ENCODE data around the gene AMH.
"Not testable (repeated sequence)": the region's sequence is repeated elsewhere in the genome, so short reads cannot be mapped to it uniquely, and the experiment has no call there.

AMH gene

GRCh38 chr19:2249010-2249866 lies at the start of gene AMH:
AMH (plus strand) TSS chr19:2249323; CDS start chr19:2249333, 10 bp downstream.
- no peak for DNase-seq

GRCh38 chr19:2199861-2200623 lies 49.1 kb upstream of the AMH start:
- no peak for DNase-seq

- DNase-seq: not testable (repeated sequence)
These were observed 48.4 kb upstream of the AMH start for GRCh38 chr19:2200624-2201294.

GRCh38 chr19:2201473-2202148 lies 47.5 kb upstream of the AMH start:
- DNase-seq: no peak

GRCh38 chr19:2202366-2202765 lies 46.8 kb upstream of the AMH start:
- DNase-seq: no peak

- DNase-seq: no peak
These were observed 42.1 kb upstream of the AMH start for GRCh38 chr19:2207008-2207407.

- DNase-seq: peak; percentile 80
These were observed 40.9 kb upstream of the AMH start for GRCh38 chr19:2207991-2208860.

GRCh38 chr19:2208975-2209374 lies 40.1 kb upstream of the AMH start:
- DNase-seq: no peak

- DNase-seq: no peak
These were observed 39.7 kb upstream of the AMH start for GRCh38 chr19:2209408-2209807.

- DNase-seq: no peak
These were observed 38.9 kb upstream of the AMH start for GRCh38 chr19:2210206-2210605.

- DNase-seq: no peak
These were observed 38.0 kb upstream of the AMH start for GRCh38 chr19:2210987-2211740.

- DNase-seq: no peak
These were observed 36.0 kb upstream of the AMH start for GRCh38 chr19:2212861-2213711.

- peak; percentile 86 for DNase-seq
These were observed 35.3 kb upstream of the AMH start for GRCh38 chr19:2213799-2214198.

GRCh38 chr19:2214251-2214650 lies 34.9 kb upstream of the AMH start:
- peak; percentile 61 for DNase-seq

- no peak for DNase-seq
These were observed 33.8 kb upstream of the AMH start for GRCh38 chr19:2215281-2215751.

- DNase-seq: no peak
These were observed 32.5 kb upstream of the AMH start for GRCh38 chr19:2216361-2217225.

GRCh38 chr19:2217591-2217990 lies 31.5 kb upstream of the AMH start:
- DNase-seq: no peak

GRCh38 chr19:2219726-2220125 lies 29.4 kb upstream of the AMH start:
- no peak for DNase-seq

- no peak for DNase-seq
These were observed 27.8 kb upstream of the AMH start for GRCh38 chr19:2221250-2221831.
